HG03097 (cell line): Measurements from ENCODE around the gene TMED9.
"Not testable (repeated sequence)": the region's sequence is repeated elsewhere in the genome, so short reads cannot be mapped to it uniquely, and the experiment has no call there.

Source experiments
- ATAC-seq: cut with Tn5 transposase; IDR thresholded peaks from one replicate; pipeline ENCODE4 v1.9.1; 2021; ENCODE audit not compliant: unreplicated experiment, low FRiP score

Gene TMED9

GRCh38 chr5:177605078-177605477, 13.1 kb downstream of the TMED9 start:
- ATAC-seq = no peak

GRCh38 chr5:177605667-177606066, 13.7 kb downstream of the TMED9 start:
- ATAC-seq = no peak

GRCh38 chr5:177606071-177607051, 14.4 kb downstream of the TMED9 start:
- ATAC-seq = no peak

- ATAC-seq = no peak
These were observed 15.1 kb downstream of the TMED9 start for GRCh38 chr5:177607115-177607451.

GRCh38 chr5:177607452-177608192, 15.6 kb downstream of the TMED9 start:
- ATAC-seq = no peak

GRCh38 chr5:177608243-177609075, 16.5 kb downstream of the TMED9 start:
- no peak for ATAC-seq

- no peak for ATAC-seq
These were observed 17.4 kb downstream of the TMED9 start for GRCh38 chr5:177609076-177610059.

GRCh38 chr5:177610131-177610769, 18.2 kb downstream of the TMED9 start:
- ATAC-seq = no peak

- no peak for ATAC-seq
These were observed 18.9 kb downstream of the TMED9 start for GRCh38 chr5:177610770-177611445.

GRCh38 chr5:177611446-177612214, 19.6 kb downstream of the TMED9 start:
- no peak for ATAC-seq

- no peak for ATAC-seq
These were observed 20.2 kb downstream of the TMED9 start for GRCh38 chr5:177612215-177612673.

- ATAC-seq = no peak
These were observed 28.6 kb downstream of the TMED9 start for GRCh38 chr5:177620560-177620959.

GRCh38 chr5:177624172-177624571, 32.2 kb downstream of the TMED9 start:
- not testable (repeated sequence) for ATAC-seq

GRCh38 chr5:177630186-177630585, 38.2 kb downstream of the TMED9 start:
- ATAC-seq = not testable (repeated sequence)

- not testable (repeated sequence) for ATAC-seq
These were observed 42.9 kb downstream of the TMED9 start for GRCh38 chr5:177634912-177635311.

GRCh38 chr5:177645462-177645861, 53.5 kb downstream of the TMED9 start:
- ATAC-seq = not testable (repeated sequence)
